DMS 273 (cell line): ENCODE data around the gene NOP9.

Experiments
- DNase-seq: peaks from one replicate; lab custom pipeline; 2025; ENCODE audit not compliant: unreplicated experiment; lab: John Stamatoyannopoulos, UW

NOP9 gene, protein sequence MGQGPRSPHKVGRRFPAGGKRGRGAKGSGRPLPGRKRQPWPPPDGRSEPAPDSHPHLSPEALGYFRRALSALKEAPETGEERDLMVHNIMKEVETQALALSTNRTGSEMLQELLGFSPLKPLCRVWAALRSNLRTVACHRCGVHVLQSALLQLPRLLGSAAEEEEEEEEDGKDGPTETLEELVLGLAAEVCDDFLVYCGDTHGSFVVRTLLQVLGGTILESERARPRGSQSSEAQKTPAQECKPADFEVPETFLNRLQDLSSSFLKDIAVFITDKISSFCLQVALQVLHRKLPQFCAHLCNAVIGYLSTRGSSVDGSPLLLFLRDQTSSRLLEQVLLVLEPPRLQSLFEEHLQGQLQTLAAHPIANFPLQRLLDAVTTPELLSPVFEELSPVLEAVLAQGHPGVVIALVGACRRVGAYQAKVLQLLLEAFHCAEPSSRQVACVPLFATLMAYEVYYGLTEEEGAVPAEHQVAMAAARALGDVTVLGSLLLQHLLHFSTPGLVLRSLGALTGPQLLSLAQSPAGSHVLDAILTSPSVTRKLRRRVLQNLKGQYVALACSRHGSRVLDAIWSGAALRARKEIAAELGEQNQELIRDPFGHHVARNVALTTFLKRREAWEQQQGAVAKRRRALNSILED

GRCh38 chr14:24299255-24300191 lies at the start of gene NOP9, which contains the start of gene DHRS1:
TSS of gene NOP9 (plus strand) at chr14:24299850. CDS start at chr14:24299955, 105 bp downstream.
TSS of gene DHRS1 (minus strand) at chr14:24299780. CDS start at chr14:24299106, 674 bp downstream.
- peak; percentile 96 for DNase-seq

DNA sequence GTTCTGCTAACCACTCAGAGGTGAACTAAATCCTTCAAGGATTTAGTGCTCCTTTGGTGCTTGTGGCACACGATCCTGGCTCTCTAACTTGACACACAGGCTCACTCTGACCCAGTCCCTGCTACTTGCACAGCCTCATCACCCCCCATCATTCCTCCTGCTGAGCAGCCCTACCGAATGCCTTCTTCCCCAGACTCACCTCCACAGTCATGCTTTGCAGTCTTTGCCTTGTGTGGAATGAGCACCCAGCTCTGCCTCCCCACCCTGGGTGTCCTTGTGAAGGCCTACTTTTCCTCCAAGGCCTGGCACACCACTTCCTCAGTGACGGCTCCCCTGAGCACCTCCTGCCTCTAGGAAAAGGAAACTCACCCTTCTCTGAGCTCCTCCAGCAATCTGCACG lies 49.3 kb upstream of the NOP9 start:
- no peak for DNase-seq

- no peak for DNase-seq
Measured at GRCh38 chr14:24251880-24252288, 47.8 kb upstream of the NOP9 start.

GRCh38 chr14:24252289-24253124 lies 47.1 kb upstream of the NOP9 start:
- no peak for DNase-seq

DNA sequence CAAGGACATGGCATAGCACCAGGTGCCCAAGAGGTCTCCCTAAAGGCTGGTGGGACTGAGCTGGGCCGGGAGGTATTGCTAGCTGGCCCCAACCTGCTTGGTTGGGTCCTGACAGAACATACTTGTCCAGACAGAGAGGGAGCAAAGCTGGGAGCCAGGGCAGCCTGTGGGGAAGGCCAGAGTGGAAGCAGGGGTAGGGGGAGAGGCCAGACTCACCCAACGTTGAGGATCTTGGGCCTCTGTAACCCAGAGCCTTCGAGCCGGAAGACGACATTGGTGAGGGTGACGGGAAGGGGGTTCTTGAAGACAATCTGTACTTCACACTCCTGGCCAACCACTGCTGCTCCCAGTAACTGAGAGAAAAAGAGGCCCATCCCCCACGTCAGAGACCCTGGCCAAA lies 45.7 kb upstream of the NOP9 start:
- no peak for DNase-seq

- no peak for DNase-seq
Measured at GRCh38 chr14:24254630-24255392, 44.8 kb upstream of the NOP9 start.

DNA sequence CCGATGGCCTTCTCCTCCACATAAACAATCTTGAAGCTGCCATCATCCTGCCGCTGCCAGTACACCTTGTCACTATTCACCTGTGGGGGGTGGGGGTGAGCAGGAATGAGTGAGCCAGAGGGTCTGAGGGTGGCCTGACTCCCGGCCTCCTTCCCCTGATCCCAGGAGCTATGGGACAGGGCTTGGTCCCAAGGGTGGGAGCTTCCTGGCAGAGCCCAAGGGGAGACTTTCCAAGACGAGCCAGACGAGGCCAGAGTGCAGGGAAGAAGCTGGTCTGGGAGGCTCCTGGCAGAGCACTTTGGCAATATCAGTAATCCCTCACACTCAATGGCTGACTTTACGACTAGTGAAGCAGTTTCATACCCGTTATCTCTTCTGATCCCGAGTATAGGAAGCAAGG lies 44.2 kb upstream of the NOP9 start:
- no peak for DNase-seq

GRCh38 chr14:24255931-24256711 lies 43.5 kb upstream of the NOP9 start:
- DNase-seq = no peak

DNA sequence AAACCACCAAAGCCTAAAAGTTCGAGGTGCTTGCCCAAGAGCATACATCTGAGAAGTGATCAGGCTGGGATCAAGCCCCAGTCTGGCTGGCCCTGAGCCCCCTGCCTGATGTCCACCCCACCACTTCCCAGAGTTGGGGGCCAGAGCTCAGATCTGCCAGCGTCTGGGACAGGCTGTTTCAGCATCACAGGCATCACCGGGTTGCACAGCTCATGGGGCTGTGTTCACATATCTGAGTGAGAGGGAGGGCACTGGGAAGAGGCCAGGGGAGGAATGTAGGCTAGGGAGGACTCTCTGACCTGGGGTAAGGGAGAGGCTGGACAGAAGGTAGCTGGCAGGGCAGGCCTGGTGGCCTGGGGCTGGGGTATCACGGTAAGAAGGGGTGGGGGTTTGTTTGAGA lies 42.7 kb upstream of the NOP9 start:
- DNase-seq = no peak

GRCh38 chr14:24258119-24258518 lies 41.5 kb upstream of the NOP9 start:
- DNase-seq = no peak

DNA sequence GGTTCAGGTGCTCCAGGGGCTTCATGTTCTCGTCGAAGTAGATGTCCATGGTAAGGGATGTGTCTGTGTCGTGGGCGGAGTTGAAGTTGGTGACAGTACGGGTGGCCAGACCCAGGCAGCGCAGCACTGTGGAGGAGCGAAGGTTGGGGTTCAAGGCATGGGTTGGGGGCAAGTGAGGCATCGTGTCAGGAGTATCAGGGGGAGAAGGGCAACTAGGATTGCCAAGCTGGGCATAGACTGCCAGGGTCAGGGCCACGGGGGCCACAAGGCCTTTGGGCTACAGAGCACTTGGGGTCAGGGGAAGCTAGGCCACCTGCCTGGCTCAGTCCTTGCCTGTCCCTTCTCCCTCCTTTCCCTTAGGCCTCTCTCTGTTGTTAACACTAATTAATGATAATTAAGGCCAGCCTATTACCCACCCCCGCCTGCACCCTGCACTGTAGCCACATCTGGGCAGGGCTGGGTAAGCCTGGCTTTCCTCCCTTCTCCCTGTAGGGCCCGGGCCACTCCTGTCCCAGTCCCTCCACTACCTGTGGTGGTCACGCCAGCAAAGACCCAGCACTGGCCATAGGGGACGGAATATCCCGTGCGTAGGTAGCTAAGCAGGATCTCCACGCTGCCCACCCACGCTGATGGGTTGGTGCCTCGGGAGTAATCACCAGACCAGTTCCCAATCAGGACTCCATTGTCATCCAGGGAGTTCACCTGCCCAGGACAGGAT lies 40.9 kb upstream of the NOP9 start:
- no peak for DNase-seq

DNA sequence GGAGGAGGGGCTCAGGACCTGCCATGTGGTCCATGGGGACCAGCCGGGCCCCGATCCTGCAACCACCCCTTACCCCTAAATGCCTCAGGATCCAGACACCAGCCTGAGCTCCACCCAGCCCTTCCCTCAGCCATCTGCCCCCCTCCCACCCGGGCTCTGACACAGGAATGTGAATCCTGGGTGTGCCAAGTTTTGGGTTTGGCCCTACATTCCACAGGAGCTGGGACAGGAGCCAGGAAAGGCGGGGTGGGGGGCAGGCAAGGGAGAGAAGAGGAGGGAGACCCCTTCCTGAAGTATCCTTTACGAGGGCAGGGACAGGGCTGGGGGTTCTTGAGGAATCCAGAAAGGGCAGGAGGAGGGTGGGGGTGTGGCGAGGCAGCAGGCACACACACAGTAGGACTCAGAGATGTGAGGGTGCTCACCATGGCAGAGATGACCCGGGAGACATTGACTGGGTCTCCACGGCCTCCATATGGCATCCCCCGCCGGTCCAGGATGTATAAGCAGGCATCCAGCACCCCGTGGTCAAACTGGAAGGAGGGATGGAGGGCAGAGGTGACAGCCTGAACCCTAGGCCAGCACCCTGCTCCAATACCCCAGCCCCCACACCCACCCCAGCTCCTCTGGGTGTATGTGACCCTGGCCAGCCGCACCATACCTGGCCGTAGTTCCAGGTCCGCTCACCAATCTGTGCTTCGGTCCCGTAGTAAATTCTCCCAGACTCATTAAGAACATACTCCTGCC lies 40.2 kb upstream of the NOP9 start:
- DNase-seq = no peak

DNA sequence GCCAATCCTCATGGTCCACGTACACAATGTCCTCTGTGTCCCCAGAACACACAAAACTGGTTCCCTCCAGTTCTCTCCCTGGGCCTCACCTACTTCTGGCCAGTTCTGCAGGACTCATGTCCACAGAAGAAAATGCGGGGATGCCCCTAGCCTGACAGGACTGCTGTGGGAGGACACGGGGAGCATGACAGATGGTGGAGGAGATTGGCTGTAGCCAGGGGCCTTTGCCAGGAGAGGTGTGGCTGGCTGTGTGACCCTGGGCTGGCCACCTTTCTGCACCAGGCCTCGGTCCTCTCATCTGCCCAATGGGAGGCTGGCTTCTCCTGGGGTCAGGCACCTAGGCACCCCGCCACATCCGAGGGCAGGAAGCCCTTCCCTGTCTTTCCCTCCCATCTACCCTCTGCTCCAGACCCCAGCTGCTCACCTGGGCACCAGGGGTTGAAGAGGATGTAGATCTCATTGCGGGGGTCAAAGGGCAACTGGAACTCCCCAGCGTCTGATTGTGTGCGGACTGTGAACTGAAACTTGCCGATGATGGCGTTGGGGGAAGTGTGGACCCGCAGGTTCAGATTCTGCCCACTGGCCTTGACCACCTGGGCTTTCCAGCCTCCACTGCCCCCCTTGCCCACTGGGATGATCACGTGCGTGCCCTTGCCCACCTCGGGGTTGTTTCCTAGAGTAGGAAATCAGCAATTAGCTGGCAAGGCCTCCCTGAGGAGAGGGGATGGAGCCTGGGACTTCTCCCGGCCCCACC lies 39.4 kb upstream of the NOP9 start:
- DNase-seq = no peak

GRCh38 chr14:24260780-24261157 lies 38.9 kb upstream of the NOP9 start:
- no peak for DNase-seq

- no peak for DNase-seq
Measured at GRCh38 chr14:24261256-24261968, 38.2 kb upstream of the NOP9 start.

DNA sequence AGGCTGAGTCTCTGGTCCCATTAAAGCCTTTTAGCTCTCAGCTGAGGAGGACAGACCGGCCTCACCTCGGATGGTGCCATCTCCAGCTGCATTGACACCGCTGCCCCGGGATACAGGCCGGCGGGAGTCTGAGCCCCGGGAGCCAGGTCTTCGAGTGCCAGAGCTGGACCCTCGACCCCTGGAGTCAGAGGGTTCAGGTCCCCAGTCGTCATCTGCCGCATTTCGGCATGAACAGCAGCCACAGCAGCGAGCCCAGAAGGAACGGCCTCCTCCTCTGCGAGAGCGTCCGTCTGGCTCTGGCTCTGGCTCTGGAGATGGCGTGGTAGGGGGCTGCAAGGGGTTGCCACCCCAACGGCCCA lies 37.7 kb upstream of the NOP9 start:
- DNase-seq = no peak
